ENCODE data around the gene A2M.

DNA sequence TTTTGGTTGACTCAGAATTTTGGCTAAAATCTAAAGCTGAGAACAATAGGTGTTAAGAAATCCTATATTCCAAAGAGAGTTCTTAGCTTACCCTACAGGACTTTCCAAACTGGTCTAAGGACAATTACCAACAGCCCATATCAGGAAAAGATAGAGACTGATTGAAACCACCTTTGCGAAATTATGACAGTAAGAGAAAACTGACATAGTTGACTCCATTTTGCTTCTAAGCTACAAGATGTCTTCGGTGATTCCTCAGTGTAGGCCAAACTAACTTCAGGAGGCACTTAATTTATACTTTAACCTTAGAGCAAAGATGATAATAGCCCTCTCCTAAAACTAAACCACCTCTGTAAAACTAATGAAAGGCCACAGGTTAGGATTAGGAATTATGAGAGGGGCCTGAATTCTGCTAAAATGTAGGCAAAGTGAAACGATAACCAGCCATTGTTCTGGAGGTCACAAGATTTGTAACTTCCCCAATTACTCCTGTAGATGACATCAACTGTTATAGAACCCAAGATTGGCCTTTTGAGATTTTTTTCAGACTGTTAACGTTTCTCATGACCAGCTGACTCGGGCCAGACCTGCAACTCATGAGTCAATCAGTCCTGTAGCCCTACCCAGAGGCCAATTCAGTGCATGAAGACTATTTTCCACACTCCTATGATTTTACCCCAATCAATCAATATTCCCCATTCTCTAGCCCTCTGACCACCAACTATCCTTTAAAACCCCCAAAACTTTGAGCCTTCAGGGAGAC lies 83.3 kb downstream of the A2M start:
- no peak for TF ChIP-seq MLX (CRISPR knock-in tag; IDR thresholded peaks at IDR 0.05)
- no peak for TF ChIP-seq FOXK1 (CRISPR knock-in tag; IDR thresholded peaks at IDR 0.05)
- TF ChIP-seq, protein P1, sequence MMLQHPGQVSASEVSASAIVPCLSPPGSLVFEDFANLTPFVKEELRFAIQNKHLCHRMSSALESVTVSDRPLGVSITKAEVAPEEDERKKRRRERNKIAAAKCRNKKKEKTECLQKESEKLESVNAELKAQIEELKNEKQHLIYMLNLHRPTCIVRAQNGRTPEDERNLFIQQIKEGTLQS (CRISPR knock-in tag; conservative IDR thresholded peaks at IDR 0.05) = no peak
- no peak for TF ChIP-seq IRF2 (CRISPR knock-in tag; IDR thresholded peaks at IDR 0.05; ENCODE audit: borderline replicate concordance, low read depth)
- TF ChIP-seq, protein P2, sequence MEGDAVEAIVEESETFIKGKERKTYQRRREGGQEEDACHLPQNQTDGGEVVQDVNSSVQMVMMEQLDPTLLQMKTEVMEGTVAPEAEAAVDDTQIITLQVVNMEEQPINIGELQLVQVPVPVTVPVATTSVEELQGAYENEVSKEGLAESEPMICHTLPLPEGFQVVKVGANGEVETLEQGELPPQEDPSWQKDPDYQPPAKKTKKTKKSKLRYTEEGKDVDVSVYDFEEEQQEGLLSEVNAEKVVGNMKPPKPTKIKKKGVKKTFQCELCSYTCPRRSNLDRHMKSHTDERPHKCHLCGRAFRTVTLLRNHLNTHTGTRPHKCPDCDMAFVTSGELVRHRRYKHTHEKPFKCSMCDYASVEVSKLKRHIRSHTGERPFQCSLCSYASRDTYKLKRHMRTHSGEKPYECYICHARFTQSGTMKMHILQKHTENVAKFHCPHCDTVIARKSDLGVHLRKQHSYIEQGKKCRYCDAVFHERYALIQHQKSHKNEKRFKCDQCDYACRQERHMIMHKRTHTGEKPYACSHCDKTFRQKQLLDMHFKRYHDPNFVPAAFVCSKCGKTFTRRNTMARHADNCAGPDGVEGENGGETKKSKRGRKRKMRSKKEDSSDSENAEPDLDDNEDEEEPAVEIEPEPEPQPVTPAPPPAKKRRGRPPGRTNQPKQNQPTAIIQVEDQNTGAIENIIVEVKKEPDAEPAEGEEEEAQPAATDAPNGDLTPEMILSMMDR (IDR thresholded peaks at IDR 0.05) = no peak
- TF ChIP-seq ESRRA (CRISPR knock-in tag; IDR thresholded peaks at IDR 0.05; ENCODE audit: borderline replicate concordance) = no peak
- no peak for TF ChIP-seq ZNF232 (CRISPR knock-in tag; IDR thresholded peaks at IDR 0.05)
- TF ChIP-seq TCF7 (CRISPR knock-in tag; IDR thresholded peaks at IDR 0.05; ENCODE audit: low read depth) = no peak
- TF ChIP-seq, protein P3, sequence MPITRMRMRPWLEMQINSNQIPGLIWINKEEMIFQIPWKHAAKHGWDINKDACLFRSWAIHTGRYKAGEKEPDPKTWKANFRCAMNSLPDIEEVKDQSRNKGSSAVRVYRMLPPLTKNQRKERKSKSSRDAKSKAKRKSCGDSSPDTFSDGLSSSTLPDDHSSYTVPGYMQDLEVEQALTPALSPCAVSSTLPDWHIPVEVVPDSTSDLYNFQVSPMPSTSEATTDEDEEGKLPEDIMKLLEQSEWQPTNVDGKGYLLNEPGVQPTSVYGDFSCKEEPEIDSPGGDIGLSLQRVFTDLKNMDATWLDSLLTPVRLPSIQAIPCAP (CRISPR knock-in tag; IDR thresholded peaks at IDR 0.05) = no peak
- TF ChIP-seq, protein P4, sequence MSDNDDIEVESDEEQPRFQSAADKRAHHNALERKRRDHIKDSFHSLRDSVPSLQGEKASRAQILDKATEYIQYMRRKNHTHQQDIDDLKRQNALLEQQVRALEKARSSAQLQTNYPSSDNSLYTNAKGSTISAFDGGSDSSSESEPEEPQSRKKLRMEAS (CRISPR knock-in tag; IDR thresholded peaks at IDR 0.05) = no peak

Data from WTC11 (cell line).